Endothelial cell of umbilical vein (primary cell): Measurements from ENCODE around the gene C3orf52. TPM values are rescaled to one million over a fixed set of nuclear protein-coding genes. Genes with fewer than 3 reads are reported as not detected.

ENCODE experiments used
- BruUV-seq: library from RNA; stranded (reverse); fragments of 400-500 nt; replicated peaks from 2 replicates; lab custom pipeline; 2021; lab: Mats Ljungman, UMichigan
- CTCF ChIA-PET: fragments of 300-600, 350-600 bp; sonication (Branson Sonifier 250); formaldehyde crosslinking; loops from one replicate; lab custom pipeline; 2021; ENCODE audit warnings: antibody characterized with exemption, inconsistent platforms; lab: Charles Lee
- POLR2A ChIA-PET: fragments of 300-600, 350-600 bp; sonication (Branson Sonifier 250); formaldehyde crosslinking; loops from one replicate; lab custom pipeline; 2021; ENCODE audit warnings: antibody characterized with exemption, inconsistent platforms; lab: Charles Lee
- DNase-seq: peaks from one replicate; pipeline ENCODE4 v3.0.0-alpha.2; 2011; ENCODE audit warnings: low read depth, low spot score
- FAIRE-seq: peaks from 2 replicates; lab custom pipeline; 2011; peaks lifted over from hg19 to GRCh38; lab: Jason Lieb, UNC
- H2AFZ ChIP-seq: 2 replicates; pipeline ENCODE4 v1.6.0; 2012; ENCODE audit warnings: low read depth, low read length, control low read depth, inconsistent platforms
- H3K27ac ChIP-seq: 2 replicates; pipeline ENCODE4 v1.5.1; 2011; ENCODE audit warnings: low read depth, mild to moderate bottlenecking, control low read depth, low read length, moderate library complexity; ENCODE audit not compliant: insufficient read depth
- H3K27me3 ChIP-seq, 2 experiments: 2 replicates each; pipeline versions ENCODE4 v1.6.0 to v1.6.1; 2011; ENCODE audit warnings: low read length in 2 of 2, mixed read lengths in 1 of 2; ENCODE audit not compliant: control insufficient read depth in 2 of 2, insufficient read depth in 2 of 2
- H3K36me3 ChIP-seq, 2 experiments: 2 replicates in 1 of 2; 3 replicates in 1 of 2; pipeline ENCODE4 v1.5.1; 2011; ENCODE audit warnings: low read length in 2 of 2, mild to moderate bottlenecking in 1 of 2, moderate library complexity in 1 of 2; ENCODE audit not compliant: control insufficient read depth in 2 of 2, insufficient read depth in 2 of 2; ENCODE audit errors: extremely low read depth in 1 of 2
- H3K4me1 ChIP-seq: 3 replicates; pipeline ENCODE4 v1.5.1; 2011; ENCODE audit warnings: mild to moderate bottlenecking, low read length; ENCODE audit not compliant: control insufficient read depth, insufficient read depth; ENCODE audit errors: extremely low read depth
- H3K4me2 ChIP-seq: 2 replicates; pipeline ENCODE4 v1.6.1; 2011; ENCODE audit warnings: low read length, control low read depth, mixed read lengths; ENCODE audit not compliant: insufficient read depth
- H3K4me3 ChIP-seq, 3 experiments: fragments of 200-600 bp in 1 of 3; sonication (generic), shearing (Covaris generic) in 1 of 3; replicated peaks in 1 of 3; 2 replicates each; pipeline ENCODE4 v1.5.1; 2011 to 2016; ENCODE audit warnings: control low read depth in 3 of 3, low read length in 3 of 3, mild to moderate bottlenecking in 2 of 3, inconsistent platforms in 1 of 3, low read depth in 1 of 3, moderate library complexity in 1 of 3; ENCODE audit not compliant: insufficient read depth in 1 of 3
- H3K79me2 ChIP-seq: 2 replicates; pipeline ENCODE4 v1.6.0; 2012; ENCODE audit warnings: low read length, inconsistent platforms; ENCODE audit not compliant: control insufficient read depth, insufficient read depth
- H3K9ac ChIP-seq: replicated peaks from 2 replicates; pipeline ENCODE3; 2011; ENCODE audit warnings: low read length, control low read depth; ENCODE audit not compliant: insufficient read depth; ENCODE audit errors: extremely low read depth
- H3K9me1 ChIP-seq: replicated peaks from 3 replicates; pipeline ENCODE4 v1.6.0; 2011; ENCODE audit warnings: mild to moderate bottlenecking, low read length; ENCODE audit not compliant: control insufficient read depth, insufficient read depth; ENCODE audit errors: extremely low read depth
- H3K9me3 ChIP-seq: replicated peaks from 2 replicates; pipeline ENCODE4 v1.5.1; 2012; ENCODE audit warnings: low read length, inconsistent platforms; ENCODE audit not compliant: control insufficient read depth, insufficient read depth
- H4K20me1 ChIP-seq: replicated peaks from 2 replicates; pipeline ENCODE3; 2011; ENCODE audit warnings: mild to moderate bottlenecking, low read length; ENCODE audit not compliant: control insufficient read depth, insufficient read depth; ENCODE audit errors: extremely low read depth
- CTCF ChIP-seq, 2 donors: IDR thresholded peaks; 1 replicate in 1 of 2; 2 replicates in 1 of 2; pipeline ENCODE4 v1.5.1; 2011; ENCODE audit warnings: low read length in 2 of 2, mild to moderate bottlenecking in 2 of 2, moderate library complexity in 2 of 2, control low read depth in 1 of 2, inconsistent platforms in 1 of 2, low read depth in 1 of 2; ENCODE audit not compliant: insufficient read depth in 1 of 2; ENCODE audit errors: extremely low read depth in 1 of 2
- EZH2 ChIP-seq: IDR thresholded peaks from 2 replicates; pipeline ENCODE4 v1.6.1; 2012; ENCODE audit warnings: borderline replicate concordance, low read depth, mild to moderate bottlenecking, moderate library complexity, low read length, inconsistent platforms; ENCODE audit not compliant: severe bottlenecking
- FOS ChIP-seq: IDR thresholded peaks from 2 replicates; pipeline ENCODE4 v1.6.1; 2011; ENCODE audit warnings: mild to moderate bottlenecking, low read length, moderate library complexity, borderline replicate concordance; ENCODE audit not compliant: insufficient read depth
- GATA2 ChIP-seq: IDR thresholded peaks from 2 replicates; pipeline ENCODE4 v1.7.0; 2011; ENCODE audit warnings: low read depth, mild to moderate bottlenecking, moderate library complexity, mixed read lengths, low read length; ENCODE audit not compliant: insufficient read length, insufficient read depth
- JUN ChIP-seq: IDR thresholded peaks from 2 replicates; pipeline ENCODE4 v1.6.1; 2011; ENCODE audit warnings: borderline replicate concordance, low read depth; ENCODE audit not compliant: insufficient read length, insufficient read depth
- MAX ChIP-seq: IDR thresholded peaks from 2 replicates; pipeline ENCODE4 v1.6.1; 2011; ENCODE audit not compliant: insufficient read depth, insufficient read length
- MYC ChIP-seq: IDR thresholded peaks from one replicate; pipeline ENCODE4 v1.6.1; 2011; ENCODE audit warnings: mild to moderate bottlenecking, low read depth, low read length
- POLR2A ChIP-seq: IDR thresholded peaks from 2 replicates; pipeline ENCODE4 v1.6.1; 2012; ENCODE audit warnings: low read depth, mild to moderate bottlenecking, control low read depth, low read length
- POLR2AphosphoS5 ChIP-seq: IDR thresholded peaks from 2 replicates; pipeline ENCODE4 v1.6.1; 2012; ENCODE audit warnings: low read depth, mild to moderate bottlenecking, control low read depth, low read length, moderate library complexity; ENCODE audit not compliant: insufficient read depth
- dilution Hi-C: fragments of 300-500 bp; cut with MboI; formaldehyde crosslinking; loops from one replicate; pipeline ENCODE4 v1.15.0; 2019; ENCODE audit warnings: low sequenced_read_pairs; ENCODE audit not compliant: extremely low pct_ligation_motif_present
- intact Hi-C: fragments of 100-400 bp; cut with micrococcal nuclease; formaldehyde crosslinking; loops from one replicate; pipeline ENCODE4 v1.10.0; 2022
- polyA plus RNA-seq, 4 experiments: library from polyadenylated mRNA; depleted of rRNA in 3 of 4; stranded (reverse) in 3 of 4; unstranded in 1 of 4; fragments of >200 nt; gene quantifications; 2 replicates each; pipeline versions ENCODE4 v1.2.1 to v1.2.3, GENCODE V29; 2011 to 2012; ENCODE audit warnings: missing spikeins in 1 of 4
- total RNA-seq: library from RNA; stranded (reverse); gene quantifications from 2 replicates; pipeline ENCODE4 v1.2.3, GENCODE V29; 2021

Gene C3orf52
- total and polyA plus RNA-seq, 2 donors (not counting 3 experiments of a cell fraction or from before 2014, with no cell fraction given): 4.2 to 4.6 TPM

- CTCF ChIA-PET: no interaction called here
- FAIRE-seq: no peak
Measured at GRCh38 chr3:112143251-112143650, 57.1 kb downstream of the C3orf52 start.

More at GRCh38 chr3:112143251-112143650, 57.1 kb downstream of the C3orf52 start:
- BruUV-seq: no TSS peak
- Histone ChIP-seq H4K20me1 (no peaks in the 10 kb centered on the region), H3K9me1 (no peaks in the 10 kb centered on the region), H3K9ac (no peak overlapping the region), H3K4me1 (no peaks in the 10 kb centered on the region), H2AFZ (no peak overlapping the region), H3K36me3 (no peaks in the 10 kb centered on the region), H3K9me3 (no peaks in the 10 kb centered on the region), H3K79me2 (no peaks in the 10 kb centered on the region), H3K27ac (no peak overlapping the region), H3K4me2 (no peak overlapping the region), H3K27me3 (peaks cover 3 to 5% of the 10 kb centered on the region in 2 experiments), H3K4me3 (no peak overlapping the region)
- TF ChIP-seq MAX (no peak), GATA2 (no peak), POLR2A (no peak), FOS (no peak), POLR2AphosphoS5 (no peak), EZH2 (no peak), MYC (no peak), JUN (no peak), CTCF (IDR thresholded peaks at IDR 0.05; ENCODE audit: extremely low read depth in 1 of 2, insufficient read depth in 1 of 2, low read depth in 1 of 2, low read length in 2 of 2) (no peak)
- dilution Hi-C loops (no loop called here), intact Hi-C loops (no loop called here)
- POLR2A ChIA-PET: no interaction called here
- no peak for DNase-seq
